Measurements from ENCODE around the gene CDC42BPB.

CDC42BPB gene

GRCh38 chr14:103016594-103016993 is 40.8 kb downstream of the CDC42BPB start:
- DNase-seq (ENCODE audit: low spot score): no peak

- DNase-seq (ENCODE audit: low spot score): no peak
These were observed 41.3 kb downstream of the CDC42BPB start for GRCh38 chr14:103016071-103016470.

GRCh38 chr14:103015426-103015825 is 41.9 kb downstream of the CDC42BPB start:
- no peak for DNase-seq (ENCODE audit: low spot score)

GRCh38 chr14:103014466-103015228 is 42.7 kb downstream of the CDC42BPB start:
- no peak for DNase-seq (ENCODE audit: low spot score)

GRCh38 chr14:103013028-103013427 is 44.3 kb downstream of the CDC42BPB start:
- no peak for DNase-seq (ENCODE audit: low spot score)

GRCh38 chr14:103009559-103009958 is 47.8 kb downstream of the CDC42BPB start:
- DNase-seq (ENCODE audit: low spot score): no peak

- DNase-seq (ENCODE audit: low spot score): no peak
These were observed 48.5 kb downstream of the CDC42BPB start for GRCh38 chr14:103008768-103009357.

- DNase-seq (ENCODE audit: low spot score): no peak
These were observed 49.2 kb downstream of the CDC42BPB start for GRCh38 chr14:103008126-103008525.

GRCh38 chr14:103007555-103007954 is 49.8 kb downstream of the CDC42BPB start:
- no peak for DNase-seq (ENCODE audit: low spot score)

GRCh38 chr14:103006991-103007520 is 50.3 kb downstream of the CDC42BPB start:
- no peak for DNase-seq (ENCODE audit: low spot score)

- no peak for DNase-seq (ENCODE audit: low spot score)
These were observed 51.2 kb downstream of the CDC42BPB start for GRCh38 chr14:103006106-103006505.

GRCh38 chr14:103003850-103004249 is 53.5 kb downstream of the CDC42BPB start:
- DNase-seq (ENCODE audit: low spot score): no peak

GRCh38 chr14:103003351-103003615 is 54.1 kb downstream of the CDC42BPB start:
- DNase-seq (ENCODE audit: low spot score): no peak

GRCh38 chr14:103002578-103003350 is 54.6 kb downstream of the CDC42BPB start:
- no peak for DNase-seq (ENCODE audit: low spot score)

GRCh38 chr14:103001651-103002396 is 55.5 kb downstream of the CDC42BPB start:
- no peak for DNase-seq (ENCODE audit: low spot score)

- DNase-seq (ENCODE audit: low spot score): no peak
These were observed 56.1 kb downstream of the CDC42BPB start for GRCh38 chr14:103001226-103001625.

GRCh38 chr14:103000291-103000921 is 56.9 kb downstream of the CDC42BPB start:
- DNase-seq (ENCODE audit: low spot score): no peak

GRCh38 chr14:102999227-102999895 is 58.0 kb downstream of the CDC42BPB start:
- no peak for DNase-seq (ENCODE audit: low spot score)

- no peak for DNase-seq (ENCODE audit: low spot score)
These were observed 59.0 kb downstream of the CDC42BPB start for GRCh38 chr14:102998393-102998792.

- no peak for DNase-seq (ENCODE audit: low spot score)
These were observed 60.4 kb downstream of the CDC42BPB start for GRCh38 chr14:102996941-102997340.

- no peak for DNase-seq (ENCODE audit: low spot score)
These were observed 62.7 kb downstream of the CDC42BPB start for GRCh38 chr14:102994689-102995088.
